Daoy (cell line): ENCODE measurements around the gene C4orf50. TPM values are rescaled to one million over a fixed set of nuclear protein-coding genes. Genes with fewer than 3 reads are reported as not detected.
"Not testable (repeated sequence)": the region's sequence is repeated elsewhere in the genome, so short reads cannot be mapped to it uniquely, and the experiment has no call there.

ENCODE experiments used
- DNase-seq: peaks from one replicate; pipeline ENCODE4 v3.0.0-alpha.2; 2015; ENCODE audit warnings: low read depth
- total RNA-seq: library from RNA; depleted of rRNA; stranded (reverse); fragments of >200 nt; shearing (Covaris generic); gene quantifications from 2 replicates; pipeline ENCODE4 v1.2.3, GENCODE V29; 2014

C4orf50 gene
- total RNA-seq, 1 experiment from 2014 or later = not detected

DNA sequence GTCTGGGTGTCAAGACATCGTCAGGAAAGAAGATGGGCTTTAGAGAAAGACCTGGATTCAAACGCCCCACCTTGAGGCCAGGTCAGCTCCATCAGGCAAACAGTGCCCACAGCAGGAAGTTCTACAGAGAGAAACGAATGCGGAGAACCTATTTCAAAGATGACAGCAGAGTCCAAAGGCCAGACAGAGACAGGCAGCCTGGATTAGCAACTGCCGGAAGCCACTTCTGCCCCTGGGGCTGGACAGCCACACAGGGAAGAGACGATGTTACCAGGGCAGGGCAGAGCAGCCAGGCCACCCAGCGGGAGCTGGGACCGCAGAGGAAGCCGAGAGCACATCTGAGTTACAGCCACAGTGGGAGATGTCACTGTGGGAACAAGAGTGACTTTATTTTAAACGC is 1.2 kb downstream of the C4orf50 start:
- DNase-seq = no peak

DNA sequence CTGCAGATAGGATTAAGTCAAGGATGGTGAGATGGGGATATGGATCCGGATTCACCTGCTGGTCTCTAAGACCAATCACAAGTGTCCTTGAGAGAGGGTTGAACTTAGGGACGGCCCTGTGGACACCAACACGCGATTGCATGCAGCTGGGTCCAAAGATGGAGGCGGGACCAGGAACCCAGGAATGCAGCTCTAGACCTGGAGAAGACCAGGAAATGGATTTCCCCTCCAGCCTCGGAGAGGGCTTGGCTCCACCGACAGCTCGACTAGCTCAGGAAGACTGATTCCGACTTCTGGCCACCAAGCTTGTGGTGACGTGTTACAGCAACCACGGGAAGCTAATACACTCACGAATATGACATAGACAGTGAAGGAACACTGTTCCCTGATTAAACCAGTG is 4.7 kb downstream of the C4orf50 start:
- no peak for DNase-seq

GRCh38 chr4:6012200-6012599 is 6.0 kb downstream of the C4orf50 start:
- no peak for DNase-seq

DNA sequence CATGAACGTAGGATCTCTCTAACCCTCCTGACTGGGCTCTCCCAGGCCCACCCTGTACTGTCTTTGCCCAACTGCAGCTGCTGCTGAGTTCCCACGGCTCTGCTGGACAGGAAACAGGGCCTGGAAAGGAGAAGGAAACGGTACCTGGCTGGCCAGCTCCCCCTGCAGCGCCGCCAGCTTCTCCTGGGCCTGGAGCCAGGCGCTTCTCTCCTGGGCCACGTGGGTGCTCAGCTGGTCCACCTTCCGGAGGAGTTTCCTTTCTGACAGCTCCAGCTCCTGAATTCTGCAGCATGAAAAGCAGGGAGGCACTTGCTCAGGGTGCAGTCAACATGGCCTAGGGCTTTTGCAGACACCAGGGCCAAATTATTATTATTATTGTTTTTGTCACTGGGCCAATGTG is 6.5 kb downstream of the C4orf50 start:
- DNase-seq = peak; percentile 49

DNA sequence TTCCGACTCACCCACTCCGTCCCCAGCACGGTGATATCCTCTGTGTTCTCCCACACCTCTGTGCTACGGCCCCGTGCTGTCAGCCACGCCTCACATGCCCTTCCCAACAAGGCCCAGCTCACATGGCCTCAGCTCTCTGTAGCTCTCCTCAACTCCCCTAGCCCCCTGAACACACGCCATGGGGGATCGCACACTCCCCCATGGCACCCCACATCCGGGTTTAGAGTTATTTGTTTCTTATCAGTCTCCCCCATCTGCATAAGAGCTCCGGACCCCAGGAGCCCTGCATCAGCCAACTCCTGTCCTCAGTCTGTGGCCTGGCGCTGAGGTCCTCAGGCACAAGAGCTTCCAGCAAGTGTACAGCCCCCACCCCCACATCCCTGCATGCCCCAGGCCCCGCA is 7.0 kb downstream of the C4orf50 start:
- DNase-seq = no peak

- no peak for DNase-seq
Measured at GRCh38 chr4:6010789-6011188, 7.4 kb downstream of the C4orf50 start.

GRCh38 chr4:6009452-6009851 is 8.8 kb downstream of the C4orf50 start:
- DNase-seq = no peak

GRCh38 chr4:6008766-6009385 is 9.4 kb downstream of the C4orf50 start:
- DNase-seq = no peak

DNA sequence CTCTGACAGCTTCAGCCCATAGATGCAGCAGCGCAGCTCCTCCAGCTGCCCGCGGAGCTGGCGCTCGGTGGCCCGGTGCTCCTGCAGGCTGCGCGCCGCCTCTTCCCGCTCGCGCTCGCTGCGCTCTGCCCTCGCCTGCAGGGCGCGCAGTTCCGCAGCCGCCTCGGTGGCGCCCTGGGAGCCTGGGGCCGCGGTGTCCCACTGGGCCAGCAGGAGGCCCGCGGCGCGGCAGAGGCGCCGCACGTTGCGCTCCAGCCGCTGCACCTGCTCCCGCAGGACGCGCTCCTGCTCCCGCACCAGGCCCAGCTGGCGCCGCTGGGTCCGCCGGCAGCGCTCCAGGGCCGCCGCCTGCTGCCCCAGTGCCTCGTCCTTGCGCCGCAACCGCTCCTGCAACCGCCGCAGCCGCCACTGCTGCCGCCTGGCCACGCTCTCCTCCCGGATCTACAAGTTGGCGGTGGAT is 10.1 kb downstream of the C4orf50 start:
- no peak for DNase-seq

DNA sequence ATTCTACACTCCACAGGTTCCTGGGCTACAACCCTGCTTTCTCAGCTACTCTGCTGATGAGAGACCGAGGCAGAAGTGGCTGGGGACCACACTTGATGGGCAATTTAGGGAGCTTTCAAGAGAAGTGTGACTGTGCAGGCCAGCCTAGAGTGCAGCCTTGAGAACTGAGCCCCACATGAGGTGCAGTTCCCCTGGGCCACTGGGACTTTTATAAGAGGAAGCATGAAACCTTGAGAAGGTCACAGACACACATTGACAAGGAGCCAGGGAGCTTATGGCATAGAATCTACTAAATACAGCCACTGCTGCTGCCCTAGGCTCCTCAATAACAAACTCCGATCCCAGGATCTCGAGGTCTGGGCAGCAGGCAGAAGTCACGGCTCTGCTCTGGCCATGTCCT is 13.1 kb downstream of the C4orf50 start:
- no peak for DNase-seq

DNA sequence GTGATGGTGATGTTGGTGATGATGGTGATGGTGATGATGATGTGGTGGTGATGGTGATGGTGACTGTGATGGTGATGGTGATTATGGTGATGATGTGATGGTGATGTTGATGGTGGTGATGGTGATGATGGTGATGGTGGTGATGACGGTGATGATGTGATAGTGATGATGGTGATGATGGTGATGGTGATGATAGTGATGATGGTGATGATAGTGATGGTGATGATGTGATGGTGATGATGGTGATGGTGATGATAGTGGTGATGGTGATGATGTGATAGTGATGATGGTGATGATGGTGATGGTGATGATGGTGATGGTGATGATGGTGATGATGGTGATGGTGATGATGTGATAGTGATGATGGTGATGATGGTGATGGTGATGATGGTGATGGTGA is 14.7 kb downstream of the C4orf50 start:
- DNase-seq = not testable (repeated sequence)

GRCh38 chr4:6002926-6003325 is 15.3 kb downstream of the C4orf50 start:
- DNase-seq = no peak

DNA sequence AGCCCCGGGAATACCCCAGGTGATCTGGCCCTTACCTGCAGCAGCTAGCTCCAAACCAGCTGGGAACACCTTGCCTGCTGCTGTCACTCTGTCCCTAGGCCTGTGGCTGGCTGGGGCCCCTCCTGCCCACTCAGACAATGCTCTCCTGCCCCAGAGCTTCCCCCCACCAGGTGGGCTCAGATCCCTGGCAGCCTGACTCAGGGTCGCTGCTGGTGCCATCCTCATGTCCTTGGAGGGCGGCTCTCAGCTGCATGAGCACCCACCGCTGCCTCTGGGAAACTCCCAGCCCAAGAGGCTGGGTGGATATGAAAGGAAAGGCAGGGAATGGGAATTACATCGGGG is 15.8 kb downstream of the C4orf50 start:
- DNase-seq = no peak

- no peak for DNase-seq
Measured at GRCh38 chr4:6001680-6002491, 16.3 kb downstream of the C4orf50 start.

- DNase-seq = no peak
Measured at GRCh38 chr4:5999830-6000365, 18.3 kb downstream of the C4orf50 start.

- no peak for DNase-seq
Measured at GRCh38 chr4:5999356-5999755, 18.9 kb downstream of the C4orf50 start.

DNA sequence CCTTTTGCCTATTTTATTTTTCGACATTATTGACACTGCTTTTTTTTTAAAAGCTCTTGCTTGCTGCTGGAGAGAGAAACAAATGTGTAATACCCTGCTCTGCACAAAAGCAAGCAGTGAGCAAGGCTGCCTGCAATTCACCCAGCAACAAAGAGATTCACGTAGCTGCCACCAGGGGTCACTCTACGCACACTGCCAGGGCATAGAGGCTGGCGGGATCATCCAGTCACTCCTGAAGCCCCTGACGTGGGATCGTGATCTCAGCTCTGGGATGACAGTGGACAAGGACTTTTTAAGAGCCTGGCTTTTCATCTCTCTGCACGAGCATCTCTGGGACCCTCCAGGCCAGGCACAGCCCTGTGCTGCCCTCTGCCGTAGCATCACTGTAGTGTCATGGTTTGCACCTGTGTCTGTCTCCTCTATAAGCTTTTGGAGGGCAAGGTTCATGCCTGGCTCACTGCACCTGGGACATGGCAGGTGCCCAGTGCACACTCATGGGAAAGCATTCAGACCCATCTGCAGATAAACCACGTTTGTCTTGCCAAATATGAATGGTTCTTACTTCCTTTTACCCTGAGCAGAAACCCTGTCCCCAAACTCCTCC is 19.8 kb downstream of the C4orf50 start:
- peak; percentile 72 for DNase-seq

DNA sequence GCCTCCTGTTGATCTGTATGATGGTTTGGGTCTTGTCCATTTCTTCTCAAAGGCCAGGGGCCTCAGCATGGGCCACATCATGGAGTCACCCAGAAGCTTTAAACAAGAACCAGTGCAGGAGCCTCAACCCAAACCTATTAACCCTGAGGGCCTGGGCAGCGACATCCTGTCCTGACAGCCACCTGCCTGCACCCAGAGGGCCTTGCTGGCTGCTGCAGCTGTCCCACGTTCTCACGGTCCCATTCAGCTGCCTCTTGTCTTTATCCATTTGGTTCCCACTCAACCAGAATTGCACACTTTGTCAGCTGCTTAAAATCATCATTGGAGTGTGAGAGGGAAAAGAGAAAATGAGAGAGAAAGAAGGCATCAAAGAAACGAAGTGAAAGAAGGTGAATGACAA is 21.6 kb downstream of the C4orf50 start:
- DNase-seq = no peak

GRCh38 chr4:5995901-5996623 is 22.2 kb downstream of the C4orf50 start:
- DNase-seq = no peak

DNA sequence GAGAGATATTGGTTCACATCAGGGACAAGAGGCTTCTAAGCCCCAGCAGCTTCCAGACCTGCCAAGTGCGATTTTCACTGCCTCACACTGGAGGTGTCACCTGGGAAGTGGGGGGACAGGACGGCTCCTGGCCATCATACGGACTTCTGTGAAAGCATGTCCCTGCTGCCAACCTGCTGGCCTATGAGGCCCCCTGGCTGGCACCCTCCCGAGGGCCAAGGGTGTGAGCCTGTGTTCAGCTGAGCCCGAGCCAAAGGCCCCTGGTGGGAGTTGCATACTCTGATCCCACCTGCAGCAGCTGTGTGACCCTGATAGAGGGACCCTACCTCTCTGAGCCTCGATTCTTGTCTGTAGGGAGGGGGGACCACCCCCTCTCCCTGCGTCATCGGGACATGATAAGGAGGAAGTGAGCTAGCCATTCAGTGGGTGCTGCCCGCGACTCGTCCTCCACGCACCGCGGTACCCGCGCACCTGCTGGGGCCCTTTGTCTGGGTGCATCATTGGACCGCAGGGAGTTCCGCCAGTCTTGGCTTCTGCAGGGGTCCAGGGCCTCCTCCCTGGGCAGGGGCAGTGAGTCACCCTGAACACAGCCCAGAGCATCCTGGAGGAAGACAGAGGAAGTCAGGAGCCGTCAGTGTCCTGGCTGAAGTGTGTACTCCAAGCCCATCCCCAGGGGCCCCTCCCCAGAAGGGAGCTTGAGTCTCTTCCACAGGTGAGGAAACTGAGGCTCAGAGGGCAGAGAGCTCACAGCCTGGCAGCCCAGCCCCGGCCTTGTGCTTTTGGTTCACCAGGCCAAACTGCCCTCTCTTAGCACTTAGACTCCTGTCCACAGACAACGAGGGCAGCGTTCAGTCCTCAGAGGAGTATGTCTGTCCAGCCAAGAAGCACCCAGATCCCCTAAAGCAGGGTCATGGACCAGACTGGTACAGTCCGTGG is 24.1 kb downstream of the C4orf50 start:
- peak; percentile 41 for DNase-seq

DNA sequence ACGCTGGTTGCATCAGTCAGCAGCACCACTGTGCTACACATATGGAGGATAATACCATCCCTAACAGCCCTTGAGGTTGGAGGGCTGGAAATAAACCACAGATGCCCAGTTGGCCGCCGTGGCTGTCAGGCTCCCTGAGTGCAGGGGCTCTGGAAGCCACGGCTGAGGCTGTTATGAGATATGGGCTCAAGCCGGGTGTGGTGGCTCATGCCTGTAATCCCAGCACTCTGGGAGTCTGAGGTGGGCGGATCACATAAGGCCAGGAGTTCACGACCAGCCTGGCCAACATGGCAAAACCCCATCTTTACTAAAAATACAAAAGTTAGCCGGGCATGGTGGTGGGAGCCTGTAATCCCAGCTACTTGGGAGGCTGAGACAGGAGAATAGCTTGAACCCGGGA is 24.9 kb downstream of the C4orf50 start:
- DNase-seq = not testable (repeated sequence)
